NCI-H446 treated with DMSO at 0.1 percent for 48 hours (cell line): Measurements from ENCODE around the gene CD274.
"Not testable (repeated sequence)": the region's sequence is repeated elsewhere in the genome, so short reads cannot be mapped to it uniquely, and the experiment has no call there.

Experiments used
- DNase-seq: peaks from one replicate; lab custom pipeline; 2025; lab: John Stamatoyannopoulos, UW

CD274 gene

GRCh38 chr9:5466766-5467165, 16.4 kb downstream of the CD274 start:
- DNase-seq, result no peak

- DNase-seq, result no peak
These were observed 18.5 kb downstream of the CD274 start for GRCh38 chr9:5468850-5469249.

GRCh38 chr9:5470122-5470521, 19.8 kb downstream of the CD274 start:
- no peak for DNase-seq

- DNase-seq, result no peak
These were observed 20.5 kb downstream of the CD274 start for GRCh38 chr9:5470816-5471215.

GRCh38 chr9:5475611-5476010, 25.3 kb downstream of the CD274 start:
- DNase-seq, result not testable (repeated sequence)

DNA sequence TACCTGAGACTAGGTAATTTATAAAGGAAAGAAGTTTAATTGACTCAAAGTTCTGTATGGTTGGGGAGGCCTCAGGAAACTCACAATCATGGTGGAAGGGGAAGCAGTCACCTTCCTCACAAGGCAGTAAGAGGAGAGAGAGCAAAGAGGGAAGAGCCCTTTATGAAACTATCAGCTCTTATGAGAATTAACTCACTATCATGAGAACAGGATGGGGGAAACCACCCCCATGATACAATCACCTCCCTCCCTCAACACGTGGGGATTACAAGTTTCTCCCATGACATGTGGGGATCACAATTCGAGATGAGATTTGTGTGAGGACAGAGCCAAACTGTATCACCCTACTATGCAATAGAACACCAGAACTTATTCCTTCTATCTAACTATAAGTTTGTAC, 27.9 kb downstream of the CD274 start:
- no peak for DNase-seq

GRCh38 chr9:5479994-5480694, 29.8 kb downstream of the CD274 start:
- no peak for DNase-seq

GRCh38 chr9:5480919-5481318, 30.6 kb downstream of the CD274 start:
- DNase-seq, result no peak

DNA sequence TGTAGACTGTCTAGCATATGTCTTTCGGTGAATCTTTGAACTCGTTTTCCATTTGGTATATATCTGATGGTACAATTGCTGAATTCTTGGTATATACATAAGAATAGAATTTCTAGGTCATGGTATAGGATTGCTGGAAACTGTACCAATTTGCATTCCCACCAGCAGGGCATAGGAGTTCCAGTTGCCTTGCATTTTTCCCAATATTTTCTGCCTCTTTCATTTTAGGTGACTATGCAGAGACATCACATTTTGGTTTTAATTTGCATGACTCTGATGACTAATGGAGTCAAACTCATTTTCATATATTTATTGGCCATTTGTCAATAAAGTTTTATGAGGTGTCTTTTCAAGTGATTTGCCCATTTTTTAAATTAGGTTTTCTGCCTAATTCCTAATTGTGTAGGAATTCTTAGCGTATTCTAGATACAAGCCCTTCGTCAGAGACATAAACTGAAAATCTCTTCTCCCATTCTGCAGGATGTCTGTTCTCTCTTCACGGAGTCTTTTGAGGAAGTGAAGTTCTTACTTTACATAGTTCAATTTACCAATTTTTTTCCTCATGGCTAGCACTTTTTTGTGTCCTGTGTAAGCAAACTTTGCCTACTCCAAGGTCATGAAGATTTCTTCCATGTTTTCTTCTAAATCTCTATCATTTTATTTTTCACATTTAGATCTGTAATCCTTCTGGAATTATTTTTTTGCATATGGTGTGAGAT, 31.1 kb downstream of the CD274 start:
- no peak for DNase-seq

DNA sequence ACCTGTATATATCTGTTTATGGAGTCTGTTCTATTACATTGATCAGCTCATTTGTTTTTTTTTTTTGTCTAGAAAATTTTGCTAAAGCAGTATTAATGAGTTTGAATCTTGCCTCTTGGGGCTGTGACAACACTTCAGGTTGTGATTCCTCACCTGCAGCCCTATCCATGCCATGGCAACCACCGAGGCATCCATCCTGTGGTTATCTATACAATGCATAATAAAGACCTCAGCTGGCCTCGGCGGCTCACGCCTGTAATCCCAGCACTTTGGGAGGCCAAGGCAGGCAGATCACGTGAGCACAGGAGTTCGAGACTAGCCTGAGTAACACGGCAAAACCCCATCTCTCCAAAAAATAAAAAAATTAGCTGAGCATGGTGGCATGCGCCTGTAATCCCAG, 31.9 kb downstream of the CD274 start:
- no peak for DNase-seq

- no peak for DNase-seq
These were observed 33.0 kb downstream of the CD274 start for GRCh38 chr9:5483306-5483705.

DNA sequence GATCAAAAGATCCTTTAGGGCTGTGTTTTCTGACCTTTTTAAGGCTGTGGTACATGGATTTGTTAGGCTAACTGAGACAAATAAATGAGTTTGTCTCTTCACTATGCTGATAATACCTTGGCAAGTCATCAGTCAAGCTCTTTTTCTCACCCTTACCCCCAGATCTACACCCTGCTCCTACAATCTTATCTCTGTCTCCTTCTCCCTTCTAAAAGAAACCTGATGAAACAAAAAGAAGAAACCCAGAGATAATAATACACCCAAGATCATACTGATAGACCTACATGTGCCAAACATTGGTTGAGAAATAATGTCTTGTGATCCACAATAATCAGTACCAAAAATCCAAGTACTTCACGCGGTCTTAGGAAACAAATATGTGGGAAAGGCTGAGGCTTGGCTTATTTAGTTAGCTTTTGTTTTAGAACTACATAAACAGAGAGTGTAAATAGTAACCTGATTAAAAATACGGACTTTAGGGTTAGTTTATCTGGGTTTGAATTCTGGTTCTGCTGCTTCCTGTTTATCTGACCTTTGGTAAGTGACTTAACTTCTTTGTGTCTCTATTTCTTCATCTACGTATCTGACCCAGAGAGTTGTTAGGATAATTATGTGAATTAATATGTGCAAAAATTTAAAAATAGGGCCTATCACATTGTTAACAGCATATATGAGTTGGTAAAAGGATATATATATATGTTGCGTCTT, 35.2 kb downstream of the CD274 start:
- DNase-seq, result no peak

- DNase-seq, result no peak
These were observed 36.6 kb downstream of the CD274 start for GRCh38 chr9:5486988-5487387.

GRCh38 chr9:5488221-5489008, 38.1 kb downstream of the CD274 start:
- DNase-seq, result no peak

DNA sequence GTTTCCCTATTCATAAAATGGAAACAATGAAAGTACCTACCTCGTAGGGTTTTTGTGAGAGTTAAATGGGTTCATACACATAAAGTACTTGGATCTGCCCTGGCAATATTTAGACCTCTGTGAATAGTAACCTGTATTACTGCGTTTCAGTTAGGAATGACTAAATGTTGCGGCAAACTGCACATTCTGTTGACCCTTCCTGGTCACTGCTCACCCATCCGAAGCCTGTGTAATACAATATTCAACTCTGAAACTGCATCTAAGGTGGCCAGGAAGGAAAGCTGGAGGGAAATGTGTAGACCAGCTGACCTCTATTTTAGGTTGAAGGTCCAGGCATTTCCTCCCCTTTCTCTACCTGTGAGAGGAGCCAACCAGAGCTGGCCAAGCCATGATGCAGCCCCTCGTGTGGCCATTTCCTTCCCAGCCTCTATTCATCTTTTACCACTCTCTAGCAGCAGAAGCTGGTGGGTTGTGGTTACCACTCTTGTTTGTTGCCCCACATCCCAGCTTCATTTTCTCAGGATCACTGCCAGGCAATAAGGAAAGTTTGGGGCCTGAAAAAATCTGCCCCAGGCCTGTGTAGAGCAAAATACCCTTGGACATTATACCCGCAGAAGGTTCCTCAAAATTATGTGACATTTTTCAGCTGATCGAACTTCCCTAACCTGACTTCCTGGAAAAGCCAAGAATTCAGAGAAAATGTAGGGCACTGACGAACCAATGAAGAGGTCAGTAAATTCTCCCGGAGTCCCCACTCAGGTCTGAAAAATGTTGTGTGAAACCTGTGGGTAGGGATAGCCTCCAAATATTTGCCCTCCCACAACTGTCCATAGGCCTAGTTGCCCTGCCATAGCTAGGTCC, 39.5 kb downstream of the CD274 start:
- DNase-seq, result no peak

DNA sequence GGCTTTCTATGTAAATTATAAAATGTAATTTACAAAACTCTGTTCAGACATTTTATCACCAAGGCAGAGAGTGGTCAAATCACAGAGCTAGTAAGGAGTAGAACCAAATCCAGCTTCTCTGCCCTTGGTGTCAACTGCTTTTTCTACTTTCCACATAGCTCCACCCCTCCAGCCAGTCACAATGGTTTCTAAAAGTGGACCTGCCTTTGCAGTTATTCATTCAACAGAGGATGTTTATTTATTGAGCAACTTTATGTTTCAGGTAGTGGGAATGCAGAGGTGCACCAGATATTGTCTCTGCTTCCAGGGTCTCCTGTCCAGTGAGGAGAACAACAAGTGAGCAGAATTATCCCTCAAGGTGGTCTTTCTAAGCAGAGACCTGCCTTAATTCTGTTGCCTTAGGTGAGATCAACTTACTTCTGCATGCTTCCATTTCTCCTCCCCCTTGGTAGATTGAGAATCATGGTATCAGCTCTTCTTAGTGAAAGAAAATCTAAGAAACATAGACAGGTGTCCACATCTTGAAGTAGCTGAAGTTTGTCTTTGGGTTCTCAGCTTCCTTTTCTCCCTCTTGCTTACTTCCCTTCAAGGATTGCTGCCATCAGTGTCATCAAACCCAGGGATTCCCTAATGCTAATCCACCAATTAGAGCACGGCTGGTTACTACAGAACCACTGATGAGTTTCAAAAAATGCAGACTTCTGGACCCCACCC, 42.8 kb downstream of the CD274 start:
- DNase-seq, result no peak

GRCh38 chr9:5493679-5494511, 43.6 kb downstream of the CD274 start:
- no peak for DNase-seq

DNA sequence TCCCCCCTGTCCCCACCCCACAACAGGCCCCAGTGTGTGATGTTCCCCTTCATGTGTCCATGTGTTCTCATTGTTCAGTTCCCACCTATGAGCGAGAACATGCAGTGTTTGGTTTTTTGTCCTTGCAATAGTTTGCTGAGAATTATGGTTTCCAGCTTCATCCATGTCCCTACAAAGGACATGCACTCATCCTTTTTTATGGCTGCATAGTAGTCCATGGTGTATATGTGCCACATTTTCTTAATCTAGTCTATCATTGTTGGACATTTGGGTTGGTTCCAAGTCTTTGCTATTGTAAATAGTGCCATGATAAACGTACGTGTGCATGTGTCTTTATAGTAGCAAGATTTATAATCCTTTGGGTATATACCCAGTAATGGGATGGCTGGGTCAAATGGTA, 44.4 kb downstream of the CD274 start:
- not testable (repeated sequence) for DNase-seq

GRCh38 chr9:5499157-5499556, 48.8 kb downstream of the CD274 start:
- no peak for DNase-seq

- no peak for DNase-seq
These were observed 49.6 kb downstream of the CD274 start for GRCh38 chr9:5499889-5500398.
